Thoracic aorta (tissue), 2 donors: ENCODE measurements around the gene SEBOX. TPM values are rescaled to one million over a fixed set of nuclear protein-coding genes. Genes with fewer than 3 reads are reported as not detected.
"Not testable (repeated sequence)": the region's sequence is repeated elsewhere in the genome, so short reads cannot be mapped to it uniquely, and the experiment has no call there.

Experiments
- ATAC-seq: fragments of 150-250 bp; one replicate; pipeline ENCODE4 v1.8.0; 2017; ENCODE audit warnings: low read depth; ENCODE audit not compliant: insufficient number of reproducible peaks, low FRiP score
- DNase-seq: peaks from one replicate; pipeline ENCODE4 v3.0.0-alpha.2; 2020; ENCODE audit warnings: low spot score
- H3K27ac ChIP-seq, 2 donors: fragments of 200-600 bp; sonication (generic); 1 replicate in 1 of 2; 2 replicates in 1 of 2; pipeline ENCODE4 v1.5.1; 2016; ENCODE audit warnings: mild to moderate bottlenecking in 2 of 2, moderate library complexity in 2 of 2
- H3K27me3 ChIP-seq: fragments of 200-600 bp; sonication (generic); replicated peaks from 2 replicates; pipeline ENCODE4 v1.6.0; 2016; ENCODE audit warnings: mild to moderate bottlenecking; ENCODE audit not compliant: insufficient read depth
- H3K36me3 ChIP-seq: fragments of 200-600 bp; sonication (generic); one replicate; pipeline ENCODE4 v1.5.1; 2016
- H3K4me1 ChIP-seq, 2 donors: fragments of 200-600 bp; sonication (generic); 1 replicate in 1 of 2; 2 replicates in 1 of 2; pipeline versions ENCODE4 v1.5.1 to v1.6.0; 2016; ENCODE audit warnings: low read depth in 2 of 2, mild to moderate bottlenecking in 1 of 2; ENCODE audit not compliant: control insufficient read depth in 1 of 2
- H3K4me3 ChIP-seq: fragments of 200-600 bp; sonication (generic); 2 replicates; pipeline ENCODE4 v1.5.1; 2016; ENCODE audit warnings: mild to moderate bottlenecking
- H3K9me3 ChIP-seq: fragments of 200-600 bp; sonication (generic); 2 replicates; pipeline ENCODE4 v1.5.1; 2016
- CTCF ChIP-seq: fragments of 200-600 bp; sonication (generic); IDR thresholded peaks from one replicate; pipeline ENCODE4 v1.5.1; 2019; ENCODE audit warnings: antibody characterized with exemption
- total RNA-seq, 2 donors: library from RNA; depleted of rRNA; stranded (reverse); fragments of >200 nt; gene quantifications; one replicate each; pipeline versions ENCODE4 v1.1.0 to v1.2.3, GENCODE V29; 2016

The SEBOX gene
- total RNA-seq, 2 donors from 2014 or later: not detected

- H3K4me1 ChIP-seq: peaks cover 33 to 46% of the 10 kb centered on the region in 2 donors
- no peaks in the 10 kb centered on the region for H3K9me3 ChIP-seq
- ATAC-seq: no peak
- H3K36me3 ChIP-seq: peaks cover 33% of the 10 kb centered on the region
- DNase-seq: no peak
- no peaks in the 10 kb centered on the region for H3K27me3 ChIP-seq
- H3K4me3 ChIP-seq: no peak overlapping the region
- H3K27ac ChIP-seq: no peak overlapping the region
- no peak for TF ChIP-seq CTCF
These were observed 23.5 kb downstream of the SEBOX start for GRCh38 chr17:28341516-28341915.

- ATAC-seq: no peak
- H3K36me3 ChIP-seq: peaks cover 33% of the 10 kb centered on the region
These were observed 24.6 kb downstream of the SEBOX start for GRCh38 chr17:28340374-28340773.

GRCh38 chr17:28339431-28339830, 25.6 kb downstream of the SEBOX start:
- no peak for DNase-seq
- Histone ChIP-seq H3K4me3 (no peak overlapping the region), H3K27ac (no peak overlapping the region), H3K4me1 (peaks cover 20 to 32% of the 10 kb centered on the region in 2 donors), H3K27me3 (no peaks in the 10 kb centered on the region), H3K9me3 (no peaks in the 10 kb centered on the region), H3K36me3 (peaks cover 28% of the 10 kb centered on the region)
- ATAC-seq: no peak
- no peak for TF ChIP-seq CTCF

More at GRCh38 chr17:28340374-28340773, 24.6 kb downstream of the SEBOX start:
- no peak overlapping the region for H3K4me3 ChIP-seq
- H3K27me3 ChIP-seq: no peaks in the 10 kb centered on the region
- no peak for TF ChIP-seq CTCF
- DNase-seq: no peak
- H3K9me3 ChIP-seq: no peaks in the 10 kb centered on the region
- H3K27ac ChIP-seq: no peak overlapping the region
- H3K4me1 ChIP-seq: peaks cover 26 to 39% of the 10 kb centered on the region in 2 donors

- ATAC-seq, DNase-seq, H3K27me3 ChIP-seq, H3K4me3 ChIP-seq, H3K9me3 ChIP-seq: not testable (repeated sequence)
- peaks cover 28% of the 10 kb centered on the region for H3K36me3 ChIP-seq
- H3K4me1 ChIP-seq: peaks cover 26 to 37% of the 10 kb centered on the region in 2 donors
- H3K27ac ChIP-seq: peak overlapping the region; percentile 56 to 94
These were observed 26.2 kb downstream of the SEBOX start for GRCh38 chr17:28338769-28339212.

GRCh38 chr17:28338056-28338768, 26.8 kb downstream of the SEBOX start:
- Histone ChIP-seq H3K4me3 (no peak overlapping the region), H3K27ac (peak overlapping the region; percentile 56 to 94), H3K9me3 (no peaks in the 10 kb centered on the region), H3K27me3 (no peaks in the 10 kb centered on the region), H3K36me3 (peaks cover 28% of the 10 kb centered on the region), H3K4me1 (peaks cover 26 to 43% of the 10 kb centered on the region in 2 donors)
- TF ChIP-seq CTCF: no peak
- ATAC-seq (no peak), DNase-seq (no peak)
